HG03135 (cell line): ENCODE data around the gene SNX24.
"Not testable (repeated sequence)": the region's sequence is repeated elsewhere in the genome, so short reads cannot be mapped to it uniquely, and the experiment has no call there.

Source experiments
- ATAC-seq: cut with Tn5 transposase; IDR thresholded peaks from one replicate; pipeline ENCODE4 v1.9.1; 2021; ENCODE audit warnings: mild to moderate bottlenecking, moderate library complexity; ENCODE audit not compliant: unreplicated experiment

Gene SNX24

GRCh38 chr5:122845229-122846050, at the start of gene SNX24:
TSS of gene SNX24 (plus strand) at chr5:122845613. CDS start at chr5:122845634, 21 bp downstream.
- ATAC-seq: peak; percentile 83

GRCh38 chr5:122805481-122805880, 39.9 kb upstream of the SNX24 start:
- no peak for ATAC-seq

GRCh38 chr5:122810405-122810804, 35.0 kb upstream of the SNX24 start:
- no peak for ATAC-seq

- ATAC-seq: no peak
Measured at GRCh38 chr5:122815218-122815767, 30.1 kb upstream of the SNX24 start.

GRCh38 chr5:122816756-122817155, 28.7 kb upstream of the SNX24 start:
- no peak for ATAC-seq

- ATAC-seq: no peak
Measured at GRCh38 chr5:122831984-122832383, 13.4 kb upstream of the SNX24 start.

GRCh38 chr5:122835681-122836080, 9.7 kb upstream of the SNX24 start:
- no peak for ATAC-seq

- no peak for ATAC-seq
Measured at GRCh38 chr5:122836947-122837346, 8.5 kb upstream of the SNX24 start.

- ATAC-seq: no peak
Measured at GRCh38 chr5:122839731-122840130, 5.7 kb upstream of the SNX24 start.

- ATAC-seq: no peak
Measured at GRCh38 chr5:122842016-122842580, 3.3 kb upstream of the SNX24 start.

- peak; percentile 2 for ATAC-seq
Measured at GRCh38 chr5:122844136-122844909, 1.1 kb upstream of the SNX24 start.

GRCh38 chr5:122844910-122845228, 544 bp upstream of the SNX24 start:
- ATAC-seq: peak; percentile 52

- ATAC-seq: no peak
Measured at GRCh38 chr5:122846051-122846550, 688 bp downstream of the SNX24 start.

- ATAC-seq: no peak
Measured at GRCh38 chr5:122847687-122848081, 2.3 kb downstream of the SNX24 start.

- ATAC-seq: no peak
Measured at GRCh38 chr5:122849771-122850170, 4.4 kb downstream of the SNX24 start.

GRCh38 chr5:122857538-122857937, 12.1 kb downstream of the SNX24 start:
- not testable (repeated sequence) for ATAC-seq

- no peak for ATAC-seq
Measured at GRCh38 chr5:122858451-122858850, 13.0 kb downstream of the SNX24 start.

GRCh38 chr5:122863240-122863639, 17.8 kb downstream of the SNX24 start:
- no peak for ATAC-seq

- no peak for ATAC-seq
Measured at GRCh38 chr5:122863721-122864120, 18.3 kb downstream of the SNX24 start.

GRCh38 chr5:122864400-122864799, 19.0 kb downstream of the SNX24 start:
- no peak for ATAC-seq

GRCh38 chr5:122864842-122865241, 19.4 kb downstream of the SNX24 start:
- no peak for ATAC-seq
